Mammary epithelial cell (primary cell): ENCODE data around the gene PLXNA4.

Experiments used
- EZH2 ChIP-seq: IDR thresholded peaks from 2 replicates; pipeline ENCODE4 v1.6.1; 2012; ENCODE audit warnings: low read length, inconsistent platforms, borderline replicate concordance
- TF ChIP-seq, protein P1 (sequence below), 2 donors: IDR thresholded peaks in 1 of 2; conservative IDR thresholded peaks in 1 of 2; 2 replicates each; pipeline ENCODE4 v1.5.1; 2011 to 2012; ENCODE audit warnings: inconsistent platforms in 2 of 2, low read length in 2 of 2, mild to moderate bottlenecking in 2 of 2, control low read depth in 1 of 2, low read depth in 1 of 2; ENCODE audit not compliant: insufficient read depth in 1 of 2; ENCODE audit errors: extremely low read depth in 1 of 2

DNA sequence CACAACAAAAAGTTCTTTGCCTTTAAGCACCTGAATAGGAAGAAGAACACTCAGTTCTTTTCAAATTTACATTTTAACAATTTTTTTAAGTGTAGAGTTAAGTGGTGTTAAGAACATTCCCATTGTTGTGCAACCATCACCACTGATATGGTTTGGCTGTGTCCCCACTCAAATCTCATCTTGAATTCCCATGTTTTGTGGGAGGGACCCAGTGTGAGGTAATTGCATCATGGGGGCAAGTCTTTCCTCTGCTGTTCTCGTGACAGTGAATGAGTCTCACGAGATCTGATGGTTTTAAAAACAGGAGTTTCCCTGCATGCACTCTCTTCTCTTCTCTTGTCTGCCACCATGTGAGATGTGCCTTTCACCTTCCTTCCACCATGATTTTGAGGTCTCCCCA lies 155.7 kb downstream of the PLXNA4 start:
- TF ChIP-seq, protein P1, sequence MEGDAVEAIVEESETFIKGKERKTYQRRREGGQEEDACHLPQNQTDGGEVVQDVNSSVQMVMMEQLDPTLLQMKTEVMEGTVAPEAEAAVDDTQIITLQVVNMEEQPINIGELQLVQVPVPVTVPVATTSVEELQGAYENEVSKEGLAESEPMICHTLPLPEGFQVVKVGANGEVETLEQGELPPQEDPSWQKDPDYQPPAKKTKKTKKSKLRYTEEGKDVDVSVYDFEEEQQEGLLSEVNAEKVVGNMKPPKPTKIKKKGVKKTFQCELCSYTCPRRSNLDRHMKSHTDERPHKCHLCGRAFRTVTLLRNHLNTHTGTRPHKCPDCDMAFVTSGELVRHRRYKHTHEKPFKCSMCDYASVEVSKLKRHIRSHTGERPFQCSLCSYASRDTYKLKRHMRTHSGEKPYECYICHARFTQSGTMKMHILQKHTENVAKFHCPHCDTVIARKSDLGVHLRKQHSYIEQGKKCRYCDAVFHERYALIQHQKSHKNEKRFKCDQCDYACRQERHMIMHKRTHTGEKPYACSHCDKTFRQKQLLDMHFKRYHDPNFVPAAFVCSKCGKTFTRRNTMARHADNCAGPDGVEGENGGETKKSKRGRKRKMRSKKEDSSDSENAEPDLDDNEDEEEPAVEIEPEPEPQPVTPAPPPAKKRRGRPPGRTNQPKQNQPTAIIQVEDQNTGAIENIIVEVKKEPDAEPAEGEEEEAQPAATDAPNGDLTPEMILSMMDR (conservative IDR thresholded peaks at IDR 0.05 in 1 of 2, IDR thresholded peaks at IDR 0.05 in 1 of 2; ENCODE audit: extremely low read depth in 1 of 2, insufficient read depth in 1 of 2, low read depth in 1 of 2, low read length in 2 of 2): no peak
- TF ChIP-seq EZH2: no peak
